ENCODE measurements around the gene PTMS. TPM values are rescaled to one million over a fixed set of nuclear protein-coding genes. Genes with fewer than 3 reads are reported as not detected.

PTMS gene
- total and polyA plus RNA-seq, 3 donors from 2014 or later, result 53.4 to 185 (median 64.3) TPM

- 29 to 51% methylated on average over 22 to 32 of the region's 60 CpGs for WGBS, 2 donors
- Histone ChIP-seq H3K36me3 (ENCODE audit: low read depth, missing control alignments) (no peaks in the 10 kb centered on the region), H3K9me3 (no peaks in the 10 kb centered on the region), H3K27me3 (no peaks in the 10 kb centered on the region), H3K4me1 (peaks cover 48% of the 10 kb centered on the region), H3K27ac (peak overlapping the region; percentile 50 to 66), H3K4me3 (peak overlapping the region; percentile 37 to 53)
- intact Hi-C loops (cut with DNase I; ENCODE audit: low total_unique reads), result loop anchor here (10.0 kb wide), 1 partner anchor 51 kb away; the partner anchor contains the start of genes GPR162 and P3H3
- no peak for DNase-seq
- TF ChIP-seq CTCF (IDR thresholded peaks at IDR 0.05) (no peak), POLR2A (IDR thresholded peaks at IDR 0.05) (no peak)
Observed at GRCh38 chr12:6773590-6774351, 7.6 kb downstream of the PTMS start.

GRCh38 chr12:6774499-6775062, 8.4 kb downstream of the PTMS start:
- H3K9me3 ChIP-seq, result no peaks in the 10 kb centered on the region
- H3K27me3 ChIP-seq, result no peaks in the 10 kb centered on the region
- no peaks in the 10 kb centered on the region for H3K36me3 ChIP-seq (ENCODE audit: low read depth, missing control alignments)
- TF ChIP-seq CTCF (IDR thresholded peaks at IDR 0.05) (no peak), POLR2A (IDR thresholded peaks at IDR 0.05) (no peak)
- DNase-seq, result no peak
- intact Hi-C loops (cut with DNase I; ENCODE audit: low total_unique reads), result loop anchor here (10.0 kb wide), 1 partner anchor 50 kb away; the partner anchor contains the start of genes GPR162 and P3H3
- peak overlapping the region; percentile 50 to 66 for H3K27ac ChIP-seq
- H3K4me1 ChIP-seq, result peaks cover 44% of the 10 kb centered on the region
- 82 to 85% methylated on average over 15 of the region's 15 CpGs for WGBS, 2 donors
- H3K4me3 ChIP-seq, result no peak overlapping the region

- no peaks in the 10 kb centered on the region for H3K27me3 ChIP-seq
- DNase-seq, result no peak
- no peak overlapping the region for H3K4me3 ChIP-seq
- H3K4me1 ChIP-seq, result peaks cover 37% of the 10 kb centered on the region
- H3K9me3 ChIP-seq, result no peaks in the 10 kb centered on the region
- intact Hi-C loops (cut with DNase I; ENCODE audit: low total_unique reads), result loop anchor here (10.0 kb wide), 1 partner anchor 49 kb away; the partner anchor contains the start of genes GPR162 and P3H3
- H3K27ac ChIP-seq, result no peak overlapping the region
- no peaks in the 10 kb centered on the region for H3K36me3 ChIP-seq (ENCODE audit: low read depth, missing control alignments)
- WGBS, 2 donors, result 82 to 84% methylated on average over 16 of the region's 16 CpGs
- no peak for TF ChIP-seq POLR2A (IDR thresholded peaks at IDR 0.05)
- TF ChIP-seq CTCF (IDR thresholded peaks at IDR 0.05), result no peak
Observed at GRCh38 chr12:6775185-6776174, 9.3 kb downstream of the PTMS start.

- no peak for DNase-seq
- no peaks in the 10 kb centered on the region for H3K27me3 ChIP-seq
- H3K4me3 ChIP-seq, result no peak overlapping the region
- no peaks in the 10 kb centered on the region for H3K36me3 ChIP-seq (ENCODE audit: low read depth, missing control alignments)
- intact Hi-C loops (cut with DNase I; ENCODE audit: low total_unique reads), result loop anchor here (10.0 kb wide), 1 partner anchor 47 kb away; the partner anchor contains the start of genes GPR162 and P3H3
- peaks cover 22% of the 10 kb centered on the region for H3K4me1 ChIP-seq
- H3K27ac ChIP-seq, result peak overlapping the region; percentile 84 to 87
- no peaks in the 10 kb centered on the region for H3K9me3 ChIP-seq
- no peak for TF ChIP-seq POLR2A (IDR thresholded peaks at IDR 0.05)
- TF ChIP-seq CTCF (IDR thresholded peaks at IDR 0.05), result no peak
- WGBS, 2 donors, result 78 to 86% methylated on average over 5 of the region's 5 CpGs
Observed at GRCh38 chr12:6777386-6777785, 11.2 kb downstream of the PTMS start.

Data from testis (tissue), 3 donors.